CD14-positive monocyte (primary cell): ENCODE results near the gene THSD7A. TPM values are rescaled to one million over a fixed set of nuclear protein-coding genes. Genes with fewer than 3 reads are reported as not detected.

Source experiments
- DNase-seq, 3 donors: peaks; one replicate each; pipeline ENCODE4 v3.0.0-alpha.2; 2011 to 2022
- H2AFZ ChIP-seq: 2 replicates; pipeline ENCODE4 v1.6.0; 2012; ENCODE audit warnings: mild to moderate bottlenecking, low read depth, low read length, inconsistent platforms; ENCODE audit not compliant: insufficient read depth, poor library complexity, severe bottlenecking
- H3K27ac ChIP-seq, 2 donors: 1 replicate in 1 of 2; 2 replicates in 1 of 2; pipeline ENCODE4 v1.5.1; 2012 to 2013; ENCODE audit warnings: low read length in 2 of 2, control low read depth in 1 of 2, inconsistent platforms in 1 of 2, low read depth in 1 of 2, mild to moderate bottlenecking in 1 of 2
- H3K27me3 ChIP-seq, 2 donors: one replicate each; pipeline versions ENCODE4 v1.6.0 to v1.6.1; 2011 to 2013; ENCODE audit warnings: low read length in 2 of 2; ENCODE audit not compliant: control insufficient read depth in 2 of 2, insufficient read depth in 2 of 2
- H3K36me3 ChIP-seq, 2 donors: replicated peaks in 1 of 2; 1 replicate in 1 of 2; 2 replicates in 1 of 2; pipeline versions ENCODE4 v1.5.1 to v1.6.1; 2012 to 2013; ENCODE audit warnings: low read length in 2 of 2, control low read depth in 1 of 2, inconsistent platforms in 1 of 2, mild to moderate bottlenecking in 1 of 2; ENCODE audit not compliant: insufficient read depth in 2 of 2, control insufficient read depth in 1 of 2
- H3K4me1 ChIP-seq, 2 donors: 1 replicate in 1 of 2; 2 replicates in 1 of 2; pipeline versions ENCODE4 v1.5.1 to v1.6.1; 2012 to 2013; ENCODE audit warnings: low read length in 2 of 2, control low read depth in 1 of 2, inconsistent platforms in 1 of 2, mild to moderate bottlenecking in 1 of 2, moderate library complexity in 1 of 2; ENCODE audit not compliant: insufficient read depth in 2 of 2, control insufficient read depth in 1 of 2
- H3K4me2 ChIP-seq: replicated peaks from 2 replicates; pipeline ENCODE3; 2012; ENCODE audit warnings: low read length, moderate library complexity, mild to moderate bottlenecking; ENCODE audit not compliant: poor library complexity, severe bottlenecking; ENCODE audit errors: extremely low read depth
- H3K4me3 ChIP-seq, 3 experiments: fragments of 200-600 bp in 1 of 3; sonication (generic) in 1 of 3; replicated peaks in 1 of 3; 1 replicate in 2 of 3; 2 replicates in 1 of 3; pipeline ENCODE4 v1.5.1; 2011 to 2013; ENCODE audit warnings: low read length in 3 of 3, mild to moderate bottlenecking in 3 of 3, control low read depth in 2 of 3, low read depth in 2 of 3, inconsistent platforms in 1 of 3, moderate library complexity in 1 of 3
- H3K79me2 ChIP-seq: 2 replicates; pipeline ENCODE4 v1.6.0; 2012; ENCODE audit warnings: mild to moderate bottlenecking, control low read depth, inconsistent platforms, low read length, moderate library complexity; ENCODE audit not compliant: insufficient read depth
- H3K9ac ChIP-seq: 2 replicates; pipeline ENCODE4 v1.6.0; 2017; ENCODE audit warnings: low read length, mild to moderate bottlenecking; ENCODE audit not compliant: insufficient read depth, poor library complexity, severe bottlenecking
- H3K9me3 ChIP-seq, 2 donors: replicated peaks in 1 of 2; 1 replicate in 1 of 2; 2 replicates in 1 of 2; pipeline versions ENCODE4 v1.5.1 to v1.6.1; 2012 to 2013; ENCODE audit warnings: low read length in 2 of 2, control low read depth in 1 of 2; ENCODE audit not compliant: control insufficient read depth in 1 of 2, insufficient read depth in 1 of 2
- H4K20me1 ChIP-seq: 2 replicates; pipeline ENCODE4 v1.6.0; 2012; ENCODE audit warnings: mild to moderate bottlenecking, low read length, control low read depth, moderate library complexity; ENCODE audit not compliant: insufficient read depth
- H3K27ac Mint-ChIP-seq, 7 donors: one replicate each; pipeline ENCODE4 v1.8.0; 2020; ENCODE audit warnings: mild to moderate bottlenecking in 7 of 7, mixed read lengths in 7 of 7, moderate library complexity in 6 of 7, inconsistent platforms in 2 of 7
- H3K27me3 Mint-ChIP-seq, 3 donors: one replicate each; pipeline ENCODE4 v1.8.0; 2021 to 2022; ENCODE audit warnings: low read depth in 3 of 3, mild to moderate bottlenecking in 3 of 3, mixed read lengths in 3 of 3, moderate library complexity in 3 of 3, inconsistent platforms in 1 of 3
- H3K36me3 Mint-ChIP-seq, 2 donors: one replicate each; pipeline ENCODE4 v1.8.0; 2020; ENCODE audit warnings: mixed read lengths in 2 of 2, inconsistent platforms in 1 of 2, mild to moderate bottlenecking in 1 of 2
- H3K4me1 Mint-ChIP-seq: one replicate; pipeline ENCODE4 v1.8.0; 2020; ENCODE audit warnings: mild to moderate bottlenecking, mixed read lengths
- H3K4me3 Mint-ChIP-seq, 2 donors: one replicate each; pipeline ENCODE4 v1.8.0; 2020; ENCODE audit warnings: mild to moderate bottlenecking in 2 of 2, mixed read lengths in 2 of 2, moderate library complexity in 1 of 2
- H3K9me3 Mint-ChIP-seq, 7 donors: one replicate each; pipeline ENCODE4 v1.8.0; 2020 to 2022; ENCODE audit warnings: mixed read lengths in 7 of 7, mild to moderate bottlenecking in 6 of 7, moderate library complexity in 6 of 7, inconsistent platforms in 2 of 7
- CTCF ChIP-seq: fragments of 200-600 bp; IDR thresholded peaks from one replicate; pipeline ENCODE4 v1.8.0; 2022; ENCODE audit warnings: antibody characterized with exemption, mild to moderate bottlenecking
- WGBS: methylation state at CpG from one replicate; pipeline ENCODE4 v1.1.5; 2013; ENCODE audit warnings: missing lambda C conversion rate; ENCODE audit not compliant: insufficient coverage; 5-methylcytosine and 5-hydroxymethylcytosine counted together
- intact Hi-C, 2 donors: fragments of 100-400 bp; cut with micrococcal nuclease; formaldehyde crosslinking; loops; one replicate each; pipeline versions ENCODE4 v1.15.0 to v1.15.1; 2023
- polyA plus RNA-seq, 3 donors: library from polyadenylated mRNA; depleted of rRNA in 1 of 3; unstranded in 2 of 3; stranded (reverse) in 1 of 3; fragments of 300-500 nt in 2 of 3; fragments of >200 nt in 1 of 3; fragmentation: Illumina TruSeq in 2 of 3; gene quantifications; 1 replicate in 2 of 3; 2 replicates in 1 of 3; pipeline ENCODE4 v1.2.3, GENCODE V29; 2012 to 2021

Gene THSD7A
- polyA plus RNA-seq, 3 donors = under 0.01 TPM; not detected in 2

- H3K27ac Mint-ChIP-seq = no peak overlapping the region
- no peak for DNase-seq
- no peaks in the 10 kb centered on the region for H3K36me3 Mint-ChIP-seq
- Histone ChIP-seq H2AFZ (no peak overlapping the region), H3K36me3 (no peaks in the 10 kb centered on the region), H3K9ac (no peak overlapping the region), H3K4me3 (no peak overlapping the region), H3K79me2 (no peaks in the 10 kb centered on the region), H3K27ac (no peak overlapping the region), H3K27me3 (no peaks in the 10 kb centered on the region), H4K20me1 (no peaks in the 10 kb centered on the region), H3K4me1 (no peaks in the 10 kb centered on the region), H3K4me2 (no peak overlapping the region), H3K9me3 (no peaks in the 10 kb centered on the region)
- no peak overlapping the region for H3K4me3 Mint-ChIP-seq
- intact Hi-C loops = no loop called here
- WGBS = no CpG with 5 or more reads among the region's 1 CpG
- no peak for TF ChIP-seq CTCF
- H3K4me1 Mint-ChIP-seq = no peaks in the 10 kb centered on the region
- H3K9me3 Mint-ChIP-seq = peaks cover 0 to 6% (median 1%) of the 10 kb centered on the region in 7 donors
- no peaks in the 10 kb centered on the region for H3K27me3 Mint-ChIP-seq
Measured at GRCh38 chr7:11746591-11746990, 85.4 kb downstream of the THSD7A start.

- Histone ChIP-seq H3K4me2 (no peak overlapping the region), H3K4me1 (no peaks in the 10 kb centered on the region), H3K9me3 (no peaks in the 10 kb centered on the region), H3K4me3 (no peak overlapping the region), H3K27ac (no peak overlapping the region), H3K36me3 (no peaks in the 10 kb centered on the region), H3K79me2 (no peaks in the 10 kb centered on the region), H3K9ac (no peak overlapping the region), H2AFZ (no peak overlapping the region), H3K27me3 (no peaks in the 10 kb centered on the region), H4K20me1 (no peaks in the 10 kb centered on the region)
- no peak for TF ChIP-seq CTCF
- no peak overlapping the region for H3K27ac Mint-ChIP-seq
- H3K4me1 Mint-ChIP-seq = no peaks in the 10 kb centered on the region
- no peak for DNase-seq
- H3K27me3 Mint-ChIP-seq = no peaks in the 10 kb centered on the region
- intact Hi-C loops = no loop called here
- H3K9me3 Mint-ChIP-seq = peaks cover 0 to 8% (median 4%) of the 10 kb centered on the region in 7 donors
- WGBS = 100% methylated on average over 1 of the region's 1 CpG
- no peak overlapping the region for H3K4me3 Mint-ChIP-seq
- H3K36me3 Mint-ChIP-seq = no peaks in the 10 kb centered on the region
Measured at GRCh38 chr7:11743548-11743947, 88.5 kb downstream of the THSD7A start.
